ENCODE data around the gene SFTPA2.
"Not testable (repeated sequence)": the region's sequence is repeated elsewhere in the genome, so short reads cannot be mapped to it uniquely, and the experiment has no call there.

DNA sequence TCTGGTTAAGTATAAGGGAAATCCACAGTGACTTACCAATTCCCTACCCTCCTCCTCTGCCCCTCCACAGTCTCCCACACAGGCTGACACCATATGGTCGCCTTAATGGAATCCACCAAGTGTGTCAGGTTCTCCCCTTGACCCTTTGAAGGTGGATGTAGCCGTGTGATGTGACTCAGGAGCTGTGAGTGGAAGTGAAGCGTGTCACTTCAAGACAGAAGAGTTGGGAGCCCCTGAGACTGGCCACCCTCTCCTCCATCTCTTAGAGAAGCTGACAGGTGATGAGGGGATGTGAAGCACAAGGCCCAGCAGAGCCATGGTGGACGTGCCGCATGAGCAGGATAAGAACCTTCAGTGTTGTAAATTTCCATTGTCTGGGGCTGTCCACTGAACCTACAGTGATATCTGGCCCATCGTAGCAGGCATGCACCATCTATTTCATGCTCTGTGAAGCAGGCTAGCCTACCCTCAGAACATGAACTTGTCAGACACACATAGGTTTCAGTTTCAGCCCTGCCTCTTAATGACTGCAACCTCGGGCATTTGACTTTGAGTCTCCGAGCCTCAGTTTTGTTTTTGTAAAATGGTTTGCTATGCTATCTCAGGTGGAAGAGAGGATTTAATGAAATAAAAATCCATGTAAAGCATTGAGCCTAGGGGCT lies 35.0 kb downstream of the SFTPA2 start:
- TF ChIP-seq, protein P1, sequence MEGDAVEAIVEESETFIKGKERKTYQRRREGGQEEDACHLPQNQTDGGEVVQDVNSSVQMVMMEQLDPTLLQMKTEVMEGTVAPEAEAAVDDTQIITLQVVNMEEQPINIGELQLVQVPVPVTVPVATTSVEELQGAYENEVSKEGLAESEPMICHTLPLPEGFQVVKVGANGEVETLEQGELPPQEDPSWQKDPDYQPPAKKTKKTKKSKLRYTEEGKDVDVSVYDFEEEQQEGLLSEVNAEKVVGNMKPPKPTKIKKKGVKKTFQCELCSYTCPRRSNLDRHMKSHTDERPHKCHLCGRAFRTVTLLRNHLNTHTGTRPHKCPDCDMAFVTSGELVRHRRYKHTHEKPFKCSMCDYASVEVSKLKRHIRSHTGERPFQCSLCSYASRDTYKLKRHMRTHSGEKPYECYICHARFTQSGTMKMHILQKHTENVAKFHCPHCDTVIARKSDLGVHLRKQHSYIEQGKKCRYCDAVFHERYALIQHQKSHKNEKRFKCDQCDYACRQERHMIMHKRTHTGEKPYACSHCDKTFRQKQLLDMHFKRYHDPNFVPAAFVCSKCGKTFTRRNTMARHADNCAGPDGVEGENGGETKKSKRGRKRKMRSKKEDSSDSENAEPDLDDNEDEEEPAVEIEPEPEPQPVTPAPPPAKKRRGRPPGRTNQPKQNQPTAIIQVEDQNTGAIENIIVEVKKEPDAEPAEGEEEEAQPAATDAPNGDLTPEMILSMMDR (conservative IDR thresholded peaks at IDR 0.05; ENCODE audit: low read depth in 2 of 2): not testable (repeated sequence)
- not testable (repeated sequence) for TF ChIP-seq EZH2 (IDR thresholded peaks at IDR 0.05; ENCODE audit: low read depth, unreplicated experiment); CREB1 (CRISPR knock-in tag; IDR thresholded peaks at IDR 0.05; ENCODE audit: low read depth); JUNB (IDR thresholded peaks at IDR 0.05; ENCODE audit: unreplicated experiment); POLR2AphosphoS5 (IDR thresholded peaks at IDR 0.05; ENCODE audit: low read depth); STAT1 (IDR thresholded peaks at IDR 0.05; ENCODE audit: unreplicated experiment); EZH2phosphoT487 (IDR thresholded peaks at IDR 0.05; ENCODE audit: unreplicated experiment)
- TF ChIP-seq, protein P2, sequence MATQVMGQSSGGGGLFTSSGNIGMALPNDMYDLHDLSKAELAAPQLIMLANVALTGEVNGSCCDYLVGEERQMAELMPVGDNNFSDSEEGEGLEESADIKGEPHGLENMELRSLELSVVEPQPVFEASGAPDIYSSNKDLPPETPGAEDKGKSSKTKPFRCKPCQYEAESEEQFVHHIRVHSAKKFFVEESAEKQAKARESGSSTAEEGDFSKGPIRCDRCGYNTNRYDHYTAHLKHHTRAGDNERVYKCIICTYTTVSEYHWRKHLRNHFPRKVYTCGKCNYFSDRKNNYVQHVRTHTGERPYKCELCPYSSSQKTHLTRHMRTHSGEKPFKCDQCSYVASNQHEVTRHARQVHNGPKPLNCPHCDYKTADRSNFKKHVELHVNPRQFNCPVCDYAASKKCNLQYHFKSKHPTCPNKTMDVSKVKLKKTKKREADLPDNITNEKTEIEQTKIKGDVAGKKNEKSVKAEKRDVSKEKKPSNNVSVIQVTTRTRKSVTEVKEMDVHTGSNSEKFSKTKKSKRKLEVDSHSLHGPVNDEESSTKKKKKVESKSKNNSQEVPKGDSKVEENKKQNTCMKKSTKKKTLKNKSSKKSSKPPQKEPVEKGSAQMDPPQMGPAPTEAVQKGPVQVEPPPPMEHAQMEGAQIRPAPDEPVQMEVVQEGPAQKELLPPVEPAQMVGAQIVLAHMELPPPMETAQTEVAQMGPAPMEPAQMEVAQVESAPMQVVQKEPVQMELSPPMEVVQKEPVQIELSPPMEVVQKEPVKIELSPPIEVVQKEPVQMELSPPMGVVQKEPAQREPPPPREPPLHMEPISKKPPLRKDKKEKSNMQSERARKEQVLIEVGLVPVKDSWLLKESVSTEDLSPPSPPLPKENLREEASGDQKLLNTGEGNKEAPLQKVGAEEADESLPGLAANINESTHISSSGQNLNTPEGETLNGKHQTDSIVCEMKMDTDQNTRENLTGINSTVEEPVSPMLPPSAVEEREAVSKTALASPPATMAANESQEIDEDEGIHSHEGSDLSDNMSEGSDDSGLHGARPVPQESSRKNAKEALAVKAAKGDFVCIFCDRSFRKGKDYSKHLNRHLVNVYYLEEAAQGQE (IDR thresholded peaks at IDR 0.05; ENCODE audit: unreplicated experiment): not testable (repeated sequence)
- TF ChIP-seq, protein P3, sequence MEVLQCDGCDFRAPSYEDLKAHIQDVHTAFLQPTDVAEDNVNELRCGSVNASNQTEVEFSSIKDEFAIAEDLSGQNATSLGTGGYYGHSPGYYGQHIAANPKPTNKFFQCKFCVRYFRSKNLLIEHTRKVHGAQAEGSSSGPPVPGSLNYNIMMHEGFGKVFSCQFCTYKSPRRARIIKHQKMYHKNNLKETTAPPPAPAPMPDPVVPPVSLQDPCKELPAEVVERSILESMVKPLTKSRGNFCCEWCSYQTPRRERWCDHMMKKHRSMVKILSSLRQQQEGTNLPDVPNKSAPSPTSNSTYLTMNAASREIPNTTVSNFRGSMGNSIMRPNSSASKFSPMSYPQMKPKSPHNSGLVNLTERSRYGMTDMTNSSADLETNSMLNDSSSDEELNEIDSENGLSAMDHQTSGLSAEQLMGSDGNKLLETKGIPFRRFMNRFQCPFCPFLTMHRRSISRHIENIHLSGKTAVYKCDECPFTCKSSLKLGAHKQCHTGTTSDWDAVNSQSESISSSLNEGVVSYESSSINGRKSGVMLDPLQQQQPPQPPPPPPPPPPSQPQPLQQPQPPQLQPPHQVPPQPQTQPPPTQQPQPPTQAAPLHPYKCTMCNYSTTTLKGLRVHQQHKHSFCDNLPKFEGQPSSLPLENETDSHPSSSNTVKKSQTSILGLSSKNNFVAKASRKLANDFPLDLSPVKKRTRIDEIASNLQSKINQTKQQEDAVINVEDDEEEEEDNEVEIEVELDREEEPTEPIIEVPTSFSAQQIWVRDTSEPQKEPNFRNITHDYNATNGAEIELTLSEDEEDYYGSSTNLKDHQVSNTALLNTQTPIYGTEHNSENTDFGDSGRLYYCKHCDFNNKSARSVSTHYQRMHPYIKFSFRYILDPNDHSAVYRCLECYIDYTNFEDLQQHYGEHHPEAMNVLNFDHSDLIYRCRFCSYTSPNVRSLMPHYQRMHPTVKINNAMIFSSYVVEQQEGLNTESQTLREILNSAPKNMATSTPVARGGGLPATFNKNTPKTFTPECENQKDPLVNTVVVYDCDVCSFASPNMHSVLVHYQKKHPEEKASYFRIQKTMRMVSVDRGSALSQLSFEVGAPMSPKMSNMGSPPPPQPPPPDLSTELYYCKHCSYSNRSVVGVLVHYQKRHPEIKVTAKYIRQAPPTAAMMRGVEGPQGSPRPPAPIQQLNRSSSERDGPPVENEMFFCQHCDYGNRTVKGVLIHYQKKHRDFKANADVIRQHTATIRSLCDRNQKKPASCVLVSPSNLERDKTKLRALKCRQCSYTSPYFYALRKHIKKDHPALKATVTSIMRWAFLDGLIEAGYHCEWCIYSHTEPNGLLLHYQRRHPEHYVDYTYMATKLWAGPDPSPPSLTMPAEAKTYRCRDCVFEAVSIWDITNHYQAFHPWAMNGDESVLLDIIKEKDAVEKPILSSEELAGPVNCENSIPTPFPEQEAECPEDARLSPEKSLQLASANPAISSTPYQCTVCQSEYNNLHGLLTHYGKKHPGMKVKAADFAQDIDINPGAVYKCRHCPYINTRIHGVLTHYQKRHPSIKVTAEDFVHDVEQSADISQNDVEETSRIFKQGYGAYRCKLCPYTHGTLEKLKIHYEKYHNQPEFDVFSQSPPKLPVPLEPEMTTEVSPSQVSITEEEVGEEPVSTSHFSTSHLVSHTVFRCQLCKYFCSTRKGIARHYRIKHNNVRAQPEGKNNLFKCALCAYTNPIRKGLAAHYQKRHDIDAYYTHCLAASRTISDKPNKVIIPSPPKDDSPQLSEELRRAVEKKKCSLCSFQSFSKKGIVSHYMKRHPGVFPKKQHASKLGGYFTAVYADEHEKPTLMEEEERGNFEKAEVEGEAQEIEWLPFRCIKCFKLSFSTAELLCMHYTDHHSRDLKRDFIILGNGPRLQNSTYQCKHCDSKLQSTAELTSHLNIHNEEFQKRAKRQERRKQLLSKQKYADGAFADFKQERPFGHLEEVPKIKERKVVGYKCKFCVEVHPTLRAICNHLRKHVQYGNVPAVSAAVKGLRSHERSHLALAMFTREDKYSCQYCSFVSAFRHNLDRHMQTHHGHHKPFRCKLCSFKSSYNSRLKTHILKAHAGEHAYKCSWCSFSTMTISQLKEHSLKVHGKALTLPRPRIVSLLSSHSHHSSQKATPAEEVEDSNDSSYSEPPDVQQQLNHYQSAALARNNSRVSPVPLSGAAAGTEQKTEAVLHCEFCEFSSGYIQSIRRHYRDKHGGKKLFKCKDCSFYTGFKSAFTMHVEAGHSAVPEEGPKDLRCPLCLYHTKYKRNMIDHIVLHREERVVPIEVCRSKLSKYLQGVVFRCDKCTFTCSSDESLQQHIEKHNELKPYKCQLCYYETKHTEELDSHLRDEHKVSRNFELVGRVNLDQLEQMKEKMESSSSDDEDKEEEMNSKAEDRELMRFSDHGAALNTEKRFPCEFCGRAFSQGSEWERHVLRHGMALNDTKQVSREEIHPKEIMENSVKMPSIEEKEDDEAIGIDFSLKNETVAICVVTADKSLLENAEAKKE (CRISPR knock-in tag; IDR thresholded peaks at IDR 0.05): not testable (repeated sequence)

All from GM23338 (cell line).